GM21786 (cell line): ENCODE results near the gene ENAH.

Experiments
- ATAC-seq: cut with Tn5 transposase; IDR thresholded peaks from one replicate; pipeline ENCODE4 v1.9.1; 2021; ENCODE audit not compliant: unreplicated experiment

The ENAH gene

GRCh38 chr1:225572422-225572821 lies 80.5 kb downstream of the ENAH start:
- ATAC-seq, result no peak

GRCh38 chr1:225567789-225568188 lies 85.1 kb downstream of the ENAH start:
- no peak for ATAC-seq

- ATAC-seq, result no peak
Measured at GRCh38 chr1:225565847-225566246, 87.1 kb downstream of the ENAH start.

GRCh38 chr1:225561675-225562074 lies 91.2 kb downstream of the ENAH start:
- ATAC-seq, result no peak

GRCh38 chr1:225559902-225560301 lies 93.0 kb downstream of the ENAH start:
- no peak for ATAC-seq

GRCh38 chr1:225559326-225559725 lies 93.6 kb downstream of the ENAH start:
- ATAC-seq, result no peak

- ATAC-seq, result no peak
Measured at GRCh38 chr1:225556694-225557093, 96.2 kb downstream of the ENAH start.

GRCh38 chr1:225555821-225556220 lies 97.1 kb downstream of the ENAH start:
- no peak for ATAC-seq

- ATAC-seq, result no peak
Measured at GRCh38 chr1:225554216-225554812, 98.6 kb downstream of the ENAH start.

- ATAC-seq, result no peak
Measured at GRCh38 chr1:225549821-225550220, 103.1 kb downstream of the ENAH start.

GRCh38 chr1:225548140-225548857 lies 104.6 kb downstream of the ENAH start:
- no peak for ATAC-seq

- ATAC-seq, result no peak
Measured at GRCh38 chr1:225545649-225546048, 107.3 kb downstream of the ENAH start.

GRCh38 chr1:225544924-225545323 lies 108.0 kb downstream of the ENAH start:
- ATAC-seq, result no peak

GRCh38 chr1:225544263-225544662 lies 108.7 kb downstream of the ENAH start:
- ATAC-seq, result no peak

GRCh38 chr1:225543350-225543749 lies 109.6 kb downstream of the ENAH start:
- ATAC-seq, result no peak

- no peak for ATAC-seq
Measured at GRCh38 chr1:225541383-225541782, 111.5 kb downstream of the ENAH start.

GRCh38 chr1:225539575-225539974 lies 113.3 kb downstream of the ENAH start:
- ATAC-seq, result no peak

- no peak for ATAC-seq
Measured at GRCh38 chr1:225539069-225539468, 113.9 kb downstream of the ENAH start.

GRCh38 chr1:225537554-225538251 lies 115.2 kb downstream of the ENAH start:
- no peak for ATAC-seq

- no peak for ATAC-seq
Measured at GRCh38 chr1:225535280-225535679, 117.6 kb downstream of the ENAH start.

GRCh38 chr1:225534772-225535171 lies 118.2 kb downstream of the ENAH start:
- no peak for ATAC-seq

GRCh38 chr1:225534135-225534534 lies 118.8 kb downstream of the ENAH start:
- ATAC-seq, result no peak
